GM12864 (cell line): ENCODE measurements around the gene HTRA3.
A peak's percentile ranks its signal among the peaks of the same experiment; 100 is the strongest.

Experiments
- DNase-seq: peaks from one replicate; pipeline ENCODE4 v3.0.0-alpha.2; 2011; ENCODE audit warnings: low read depth
- H3K4me3 ChIP-seq: 2 replicates; pipeline ENCODE4 v1.5.1; 2011; ENCODE audit warnings: mild to moderate bottlenecking, low read depth, low read length, control low read depth
- CTCF ChIP-seq: IDR thresholded peaks from 2 replicates; pipeline ENCODE4 v1.5.1; 2011; ENCODE audit warnings: low read depth, mild to moderate bottlenecking, moderate library complexity, low read length, control low read depth, inconsistent platforms; ENCODE audit errors: missing control alignments

Gene HTRA3

GRCh38 chr4:8238515-8239053 lies 31.0 kb upstream of the HTRA3 start:
- no peak for DNase-seq
- no peak overlapping the region for H3K4me3 ChIP-seq
- peak; percentile 38 for TF ChIP-seq CTCF

DNA sequence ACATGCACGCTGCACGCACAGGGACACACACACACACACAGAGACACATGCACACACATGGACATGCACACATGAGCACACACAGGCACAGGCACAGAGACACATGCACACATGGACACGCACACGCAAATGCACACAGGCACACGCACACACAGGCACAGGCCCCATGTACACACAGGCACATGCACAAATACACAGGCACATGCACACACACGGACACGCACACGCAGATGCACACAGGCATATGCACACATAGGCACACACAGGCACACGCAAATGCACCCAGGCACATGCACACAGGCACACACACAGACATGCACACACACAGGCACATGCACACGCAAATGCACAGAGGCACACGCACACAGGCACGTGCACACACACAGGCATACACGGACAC lies 30.3 kb upstream of the HTRA3 start:
- no peak for TF ChIP-seq CTCF
- no peak overlapping the region for H3K4me3 ChIP-seq
- no peak for DNase-seq

GRCh38 chr4:8239661-8240060 lies 29.9 kb upstream of the HTRA3 start:
- no peak for DNase-seq
- H3K4me3 ChIP-seq = no peak overlapping the region
- TF ChIP-seq CTCF = no peak

GRCh38 chr4:8240211-8241041 lies 29.1 kb upstream of the HTRA3 start:
- no peak overlapping the region for H3K4me3 ChIP-seq
- TF ChIP-seq CTCF = no peak
- DNase-seq = no peak

GRCh38 chr4:8241211-8241779 lies 28.3 kb upstream of the HTRA3 start:
- H3K4me3 ChIP-seq = no peak overlapping the region
- TF ChIP-seq CTCF = no peak
- no peak for DNase-seq

DNA sequence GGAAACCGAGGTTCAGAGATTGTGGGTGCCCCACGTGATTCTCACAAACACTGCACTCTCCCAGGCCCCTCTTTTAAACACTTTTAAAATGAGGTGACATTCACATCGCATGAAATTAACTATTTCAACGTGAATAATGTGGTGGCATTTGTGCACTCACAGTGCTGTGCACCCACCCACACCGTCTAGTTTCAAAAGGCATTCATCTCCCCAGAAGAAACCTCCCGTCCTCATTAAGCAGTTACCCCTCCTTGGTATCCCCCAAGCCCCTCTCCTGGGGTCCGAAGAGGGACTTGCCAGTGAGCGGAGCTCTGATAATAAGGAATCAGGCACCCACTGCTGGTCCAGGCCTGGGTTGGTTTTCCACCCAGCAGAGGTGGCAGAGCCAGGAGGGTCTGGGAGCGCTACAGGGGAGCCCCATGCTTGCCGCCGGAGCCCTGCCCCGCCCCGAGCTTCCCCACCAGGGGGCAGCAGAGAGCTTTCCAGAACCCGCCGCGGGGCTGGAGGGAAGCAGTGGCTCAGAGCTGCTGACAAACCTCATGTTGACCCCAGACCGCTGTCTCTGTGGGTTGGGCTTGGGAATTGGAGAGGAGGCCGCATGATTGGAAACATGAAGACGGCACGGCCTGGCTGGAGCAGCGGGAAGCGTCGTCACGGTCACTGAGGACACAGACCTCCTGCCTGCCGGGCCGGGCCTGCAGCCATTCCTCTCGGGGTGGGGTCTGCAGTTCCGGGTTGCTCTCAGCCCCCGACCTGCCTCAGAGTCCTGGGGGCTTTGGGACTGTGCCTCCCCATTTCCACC lies 27.5 kb upstream of the HTRA3 start:
- no peak overlapping the region for H3K4me3 ChIP-seq
- no peak for DNase-seq
- TF ChIP-seq CTCF = peak; percentile 91
